Caco-2 (cell line): Measurements from ENCODE around the gene SAXO2. TPM values are rescaled to one million over a fixed set of nuclear protein-coding genes. Genes with fewer than 3 reads are reported as not detected.
"Not testable (repeated sequence)": the region's sequence is repeated elsewhere in the genome, so short reads cannot be mapped to it uniquely, and the experiment has no call there.

ENCODE experiments used
- BruUV-seq: library from RNA; stranded (reverse); fragments of 400-500 nt; replicated peaks from 2 replicates; lab custom pipeline; 2021; lab: Mats Ljungman, UMichigan
- CTCF ChIA-PET: fragments of 300-600 bp; sonication (Branson Sonifier 250); formaldehyde crosslinking; loops from one replicate; lab custom pipeline; 2022; ENCODE audit warnings: antibody characterized with exemption; lab: Charles Lee
- POLR2A ChIA-PET: fragments of 300-600 bp; sonication (Branson Sonifier 250); formaldehyde crosslinking; loops from one replicate; lab custom pipeline; 2022; ENCODE audit warnings: antibody characterized with exemption; lab: Charles Lee
- DNase-seq, 2 experiments: peaks; one replicate each; pipeline versions ENCODE4 v3.0.0 to v3.0.0-alpha.2; 2020 to 2022
- H3K27me3 ChIP-seq: replicated peaks from 2 replicates; pipeline ENCODE4 v1.6.0; 2011; ENCODE audit warnings: low read length; ENCODE audit not compliant: control insufficient read depth, insufficient read depth
- H3K36me3 ChIP-seq: 2 replicates; pipeline ENCODE4 v1.5.1; 2011; ENCODE audit warnings: low read length; ENCODE audit not compliant: control insufficient read depth, insufficient read depth
- H3K4me1 ChIP-seq: fragments of 250-450 bp; sonication (Bioruptor Pico); 2 replicates; pipeline ENCODE4 v1.5.1; 2020; ENCODE audit warnings: mild to moderate bottlenecking
- H3K4me3 ChIP-seq: 2 replicates; pipeline ENCODE4 v1.5.1; 2011; ENCODE audit warnings: low read depth, mild to moderate bottlenecking, control low read depth, low read length
- H3K9me3 ChIP-seq: fragments of 250-450 bp; sonication (Bioruptor Pico); 2 replicates; pipeline ENCODE4 v1.5.1; 2020; ENCODE audit warnings: mild to moderate bottlenecking, moderate library complexity
- H3K27ac Mint-ChIP-seq: one replicate; pipeline ENCODE4 v1.8.0; 2022; ENCODE audit warnings: mixed read lengths; ENCODE audit not compliant: unreplicated experiment
- H3K27me3 Mint-ChIP-seq: one replicate; pipeline ENCODE4 v1.8.0; 2022; ENCODE audit warnings: mixed read lengths; ENCODE audit not compliant: insufficient read depth, unreplicated experiment
- H3K36me3 Mint-ChIP-seq: one replicate; pipeline ENCODE4 v1.8.0; 2022; ENCODE audit warnings: mild to moderate bottlenecking, mixed read lengths; ENCODE audit not compliant: insufficient read depth, unreplicated experiment
- H3K4me1 Mint-ChIP-seq: one replicate; pipeline ENCODE4 v1.8.0; 2022; ENCODE audit warnings: low read depth, mixed read lengths; ENCODE audit not compliant: unreplicated experiment
- H3K4me3 Mint-ChIP-seq: one replicate; pipeline ENCODE4 v1.8.0; 2022; ENCODE audit warnings: mild to moderate bottlenecking, moderate library complexity, mixed read lengths; ENCODE audit not compliant: unreplicated experiment
- H3K9me3 Mint-ChIP-seq: one replicate; pipeline ENCODE4 v1.8.0; 2022; ENCODE audit warnings: mixed read lengths; ENCODE audit not compliant: unreplicated experiment
- intact Hi-C: fragments of 100-400 bp; cut with micrococcal nuclease; formaldehyde crosslinking; loops from one replicate; pipeline ENCODE4 v1.10.0; 2022; ENCODE audit not compliant: unreplicated experiment
- total RNA-seq: library from RNA; stranded (reverse); gene quantifications from 2 replicates; pipeline ENCODE4 v1.2.3, GENCODE V29; 2022
- TF ChIP-seq, protein P1 (sequence below), 2 experiments: fragments of 200-600 bp in 1 of 2; IDR thresholded peaks; 1 replicate in 1 of 2; 2 replicates in 1 of 2; pipeline versions ENCODE4 v1.5.1 to v1.8.0; 2011 to 2022; ENCODE audit warnings: antibody characterized with exemption in 1 of 2, control low read depth in 1 of 2, inconsistent platforms in 1 of 2, low read depth in 1 of 2, low read length in 1 of 2, mild to moderate bottlenecking in 1 of 2, moderate library complexity in 1 of 2; ENCODE audit not compliant: insufficient read depth in 1 of 2, severe bottlenecking in 1 of 2, unreplicated experiment in 1 of 2

SAXO2 gene
- total RNA-seq, 1 experiment from 2014 or later: 0.61 TPM

DNA sequence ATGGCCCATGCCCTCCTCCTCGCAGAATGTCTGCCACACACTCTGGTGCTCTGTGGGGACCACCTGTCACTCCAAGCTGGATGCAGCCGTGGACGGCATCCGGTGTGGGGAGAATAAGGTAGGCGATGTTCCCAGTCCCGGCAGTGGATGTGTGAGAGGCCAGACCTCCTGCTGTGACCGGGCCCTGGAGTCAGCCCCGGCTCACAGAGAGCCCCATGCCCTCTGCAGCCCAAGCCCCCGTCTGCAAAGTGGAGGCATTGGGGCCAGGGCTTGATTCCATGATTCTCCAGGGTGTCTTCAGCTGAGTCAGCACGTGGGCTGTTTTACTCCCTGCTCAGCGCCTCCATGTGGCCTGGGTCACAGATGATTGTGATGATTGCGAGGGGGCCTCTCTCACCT is 54.5 kb downstream of the SAXO2 start:
- TF ChIP-seq, protein P1, sequence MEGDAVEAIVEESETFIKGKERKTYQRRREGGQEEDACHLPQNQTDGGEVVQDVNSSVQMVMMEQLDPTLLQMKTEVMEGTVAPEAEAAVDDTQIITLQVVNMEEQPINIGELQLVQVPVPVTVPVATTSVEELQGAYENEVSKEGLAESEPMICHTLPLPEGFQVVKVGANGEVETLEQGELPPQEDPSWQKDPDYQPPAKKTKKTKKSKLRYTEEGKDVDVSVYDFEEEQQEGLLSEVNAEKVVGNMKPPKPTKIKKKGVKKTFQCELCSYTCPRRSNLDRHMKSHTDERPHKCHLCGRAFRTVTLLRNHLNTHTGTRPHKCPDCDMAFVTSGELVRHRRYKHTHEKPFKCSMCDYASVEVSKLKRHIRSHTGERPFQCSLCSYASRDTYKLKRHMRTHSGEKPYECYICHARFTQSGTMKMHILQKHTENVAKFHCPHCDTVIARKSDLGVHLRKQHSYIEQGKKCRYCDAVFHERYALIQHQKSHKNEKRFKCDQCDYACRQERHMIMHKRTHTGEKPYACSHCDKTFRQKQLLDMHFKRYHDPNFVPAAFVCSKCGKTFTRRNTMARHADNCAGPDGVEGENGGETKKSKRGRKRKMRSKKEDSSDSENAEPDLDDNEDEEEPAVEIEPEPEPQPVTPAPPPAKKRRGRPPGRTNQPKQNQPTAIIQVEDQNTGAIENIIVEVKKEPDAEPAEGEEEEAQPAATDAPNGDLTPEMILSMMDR (IDR thresholded peaks at IDR 0.05; ENCODE audit: insufficient read depth in 1 of 2, low read depth in 1 of 2, low read length in 1 of 2, severe bottlenecking in 1 of 2, unreplicated experiment in 1 of 2): no peak
- no peaks in the 10 kb centered on the region for H3K4me1 Mint-ChIP-seq
- Histone ChIP-seq H3K4me1 (no peaks in the 10 kb centered on the region), H3K9me3 (no peaks in the 10 kb centered on the region), H3K27me3 (no peaks in the 10 kb centered on the region), H3K36me3 (no peaks in the 10 kb centered on the region), H3K4me3 (no peak overlapping the region)
- H3K9me3 Mint-ChIP-seq: no peaks in the 10 kb centered on the region
- ChIA-PET POLR2A (no interaction called here), CTCF (no interaction called here)
- intact Hi-C loops: no loop called here
- H3K36me3 Mint-ChIP-seq: no peaks in the 10 kb centered on the region
- no peak overlapping the region for H3K27ac Mint-ChIP-seq
- H3K4me3 Mint-ChIP-seq: no peak overlapping the region
- no TSS peak for BruUV-seq
- peaks cover 2% of the 10 kb centered on the region for H3K27me3 Mint-ChIP-seq
- DNase-seq: no peak

DNA sequence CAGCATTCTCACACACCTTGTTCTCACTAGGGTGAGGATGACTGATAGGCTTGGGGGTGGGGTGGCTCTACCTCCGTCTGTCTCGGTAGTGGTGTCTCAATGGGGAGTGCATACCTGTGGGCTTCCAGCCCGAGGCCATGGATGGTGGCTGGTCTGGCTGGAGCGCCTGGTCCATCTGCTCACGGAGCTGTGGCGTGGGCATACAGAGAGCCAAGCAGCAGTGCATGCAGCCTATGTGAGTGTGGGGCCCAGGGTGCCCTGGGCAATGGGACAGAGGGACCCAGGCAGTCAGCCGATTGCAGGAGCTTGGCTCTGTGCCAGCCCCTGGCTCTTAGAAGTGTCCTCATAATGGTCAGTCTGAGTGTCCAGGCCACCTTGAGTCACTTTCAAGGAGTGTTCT is 54.9 kb downstream of the SAXO2 start:
- DNase-seq, H3K9me3 Mint-ChIP-seq, BruUV-seq, POLR2A ChIA-PET, H3K27me3 Mint-ChIP-seq, H3K4me3 Mint-ChIP-seq, H3K9me3 ChIP-seq, H3K27ac Mint-ChIP-seq, H3K4me1 Mint-ChIP-seq, H3K4me1 ChIP-seq, CTCF ChIA-PET, intact Hi-C loops, H3K36me3 ChIP-seq, H3K27me3 ChIP-seq, H3K4me3 ChIP-seq, H3K36me3 Mint-ChIP-seq: not testable (repeated sequence)

DNA sequence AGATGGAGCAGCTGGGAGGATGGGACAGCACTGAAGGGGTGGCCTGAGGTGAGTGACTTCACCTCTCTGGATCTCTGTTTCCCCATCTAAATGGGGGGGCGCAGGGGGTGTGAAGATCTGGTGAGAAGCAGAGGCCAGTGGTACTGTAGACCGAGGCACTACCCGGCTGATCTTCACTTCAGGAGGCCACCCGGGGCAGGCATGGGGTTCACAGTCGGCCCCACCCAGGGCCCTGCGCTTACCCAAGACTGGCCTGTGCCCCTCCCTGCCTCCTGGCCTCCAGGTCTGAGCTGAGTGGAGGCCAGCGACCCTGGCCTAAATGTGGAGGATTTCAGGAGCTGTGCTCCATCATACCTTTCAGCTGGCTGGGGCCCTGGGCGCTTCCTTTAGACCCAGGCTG is 55.7 kb downstream of the SAXO2 start:
- BruUV-seq, POLR2A ChIA-PET, H3K9me3 ChIP-seq: not testable (repeated sequence)

DNA sequence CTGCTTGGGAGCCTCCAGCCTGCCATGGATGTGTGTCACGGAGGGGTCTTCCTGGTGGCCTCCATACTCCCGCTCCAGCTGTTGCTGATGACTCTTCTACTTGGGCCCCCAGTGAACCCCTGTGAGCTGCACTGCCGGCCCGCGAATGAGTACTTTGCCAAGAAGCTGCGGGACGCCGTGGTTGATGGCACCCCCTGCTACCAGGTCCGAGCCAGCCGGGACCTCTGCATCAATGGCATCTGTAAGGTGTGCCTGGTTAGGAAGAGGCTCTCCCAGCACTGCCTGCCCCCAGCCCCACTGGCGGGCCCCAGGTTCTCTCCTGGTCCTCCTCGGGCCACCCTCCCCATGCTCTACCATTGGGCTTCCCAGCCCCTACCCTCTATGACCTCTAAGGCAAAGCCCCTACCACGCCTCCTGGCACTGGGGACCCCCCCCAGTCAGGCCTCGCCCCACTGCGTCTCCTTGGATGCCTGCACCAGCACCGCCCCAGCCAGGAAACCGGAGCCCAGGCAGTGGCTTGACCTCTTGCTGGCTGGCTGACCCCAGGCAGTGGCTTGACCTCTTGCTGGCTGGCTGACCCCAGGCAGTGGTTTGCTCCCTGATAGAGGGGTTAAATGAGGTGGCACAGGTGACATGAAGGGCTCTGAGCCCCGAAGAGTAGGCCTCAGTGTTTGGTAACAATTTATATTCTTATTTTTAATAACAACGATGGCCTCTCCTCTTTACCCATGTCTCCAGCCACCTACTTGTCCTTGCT is 57.1 kb downstream of the SAXO2 start:
- intact Hi-C loops, H3K27ac Mint-ChIP-seq, H3K27me3 Mint-ChIP-seq, H3K36me3 Mint-ChIP-seq, H3K9me3 ChIP-seq, DNase-seq, H3K4me3 Mint-ChIP-seq, H3K4me1 Mint-ChIP-seq, POLR2A ChIA-PET, H3K27me3 ChIP-seq, H3K9me3 Mint-ChIP-seq, BruUV-seq, H3K4me3 ChIP-seq, CTCF ChIA-PET, H3K4me1 ChIP-seq, H3K36me3 ChIP-seq: not testable (repeated sequence)

More for the DNA sequence above, 55.7 kb downstream of the SAXO2 start:
- H3K27me3 Mint-ChIP-seq, H3K4me1 ChIP-seq, H3K36me3 ChIP-seq, H3K4me3 Mint-ChIP-seq, H3K4me3 ChIP-seq, DNase-seq, CTCF ChIA-PET, H3K27me3 ChIP-seq, H3K36me3 Mint-ChIP-seq, H3K27ac Mint-ChIP-seq, intact Hi-C loops, H3K9me3 Mint-ChIP-seq, H3K4me1 Mint-ChIP-seq: not testable (repeated sequence)

DNA sequence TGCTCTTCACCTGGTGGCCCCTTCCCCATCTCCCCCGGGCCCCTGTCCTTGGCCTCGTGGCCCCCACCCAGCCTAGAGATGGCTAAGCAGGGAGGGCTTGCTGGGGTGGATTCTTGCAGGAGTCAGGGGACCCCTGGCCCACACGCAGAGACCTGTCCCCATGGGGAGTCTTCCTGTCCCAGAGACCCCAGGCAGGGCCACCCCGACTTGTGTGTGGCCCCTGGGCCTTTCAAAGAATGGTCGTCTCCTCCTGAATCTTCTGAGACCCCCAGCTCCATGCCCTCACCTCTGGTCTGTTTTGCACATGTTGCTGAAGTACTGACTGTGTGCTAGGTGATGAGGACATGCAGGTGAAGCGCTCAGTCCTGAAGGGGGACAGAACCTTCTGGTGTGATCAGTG is 58.2 kb downstream of the SAXO2 start:
- POLR2A ChIA-PET, CTCF ChIA-PET, H3K4me1 Mint-ChIP-seq, H3K27ac Mint-ChIP-seq, H3K27me3 ChIP-seq, intact Hi-C loops, BruUV-seq, H3K4me3 ChIP-seq, H3K36me3 ChIP-seq, H3K36me3 Mint-ChIP-seq, DNase-seq, H3K4me1 ChIP-seq, H3K9me3 Mint-ChIP-seq, H3K9me3 ChIP-seq, H3K4me3 Mint-ChIP-seq, H3K27me3 Mint-ChIP-seq: not testable (repeated sequence)

DNA sequence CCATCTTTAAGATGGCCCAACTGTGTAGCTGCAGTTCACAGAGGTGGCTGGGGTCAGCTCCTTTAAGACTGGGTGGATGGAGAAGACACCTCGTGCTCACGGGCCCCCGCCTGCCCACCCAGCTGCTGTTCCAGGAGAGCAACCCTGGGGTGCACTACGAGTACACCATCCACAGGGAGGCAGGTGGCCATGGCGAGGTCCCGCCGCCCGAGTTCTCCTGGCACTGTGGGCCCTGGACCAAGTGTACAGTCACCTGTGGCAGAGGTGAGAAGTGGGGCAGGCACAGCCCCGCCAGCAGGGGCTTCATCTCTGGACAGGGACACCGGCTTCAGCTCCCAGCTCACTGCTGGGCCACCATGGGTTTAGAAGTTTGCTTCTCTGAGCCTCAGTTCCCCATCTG is 59.9 kb downstream of the SAXO2 start:
- H3K27ac Mint-ChIP-seq, H3K4me3 Mint-ChIP-seq, H3K9me3 ChIP-seq, H3K9me3 Mint-ChIP-seq, POLR2A ChIA-PET, H3K36me3 Mint-ChIP-seq, H3K4me1 Mint-ChIP-seq, DNase-seq, CTCF ChIA-PET, intact Hi-C loops, H3K4me3 ChIP-seq, H3K36me3 ChIP-seq, H3K27me3 ChIP-seq, H3K27me3 Mint-ChIP-seq, H3K4me1 ChIP-seq, BruUV-seq: not testable (repeated sequence)
